HEK293 (cell line): ENCODE results near the gene PDSS2.

Experiments
- CTCF ChIA-PET: fragments of 350-600 bp; formaldehyde crosslinking; extraction: SDS; loops from one replicate; lab custom pipeline; 2021; ENCODE audit warnings: antibody characterized with exemption; lab: Yijun Ruan, JAX
- POLR2A ChIA-PET: fragments of 300-600 bp; formaldehyde crosslinking; extraction: SDS; loops from one replicate; lab custom pipeline; 2020; ENCODE audit warnings: antibody characterized with exemption, inconsistent platforms; lab: Yijun Ruan, JAX
- H3K27ac ChIP-seq: fragments of 200-500 bp; sonication (Bioruptor generic); 2 replicates; pipeline ENCODE4 v1.5.1; 2014; ENCODE audit warnings: low read depth, low read length, control low read depth, inconsistent platforms; ENCODE audit errors: extremely low read depth
- H3K36me3 ChIP-seq, 2 experiments: fragments of 200-500 bp in 1 of 2; sonication (Bioruptor generic) in 1 of 2; 1 replicate in 1 of 2; 2 replicates in 1 of 2; pipeline ENCODE4 v1.5.1; 2014 to 2017; ENCODE audit warnings: inconsistent platforms in 2 of 2, low read length in 2 of 2; ENCODE audit not compliant: control insufficient read depth in 2 of 2, insufficient read depth in 1 of 2
- H3K4me1 ChIP-seq: fragments of 200-500 bp; sonication (Bioruptor generic); 2 replicates; pipeline ENCODE4 v1.5.1; 2014; ENCODE audit warnings: mild to moderate bottlenecking, low read length, inconsistent platforms; ENCODE audit not compliant: control insufficient read depth, insufficient read depth
- H3K4me3 ChIP-seq: 2 replicates; pipeline ENCODE4 v1.5.1; 2011; ENCODE audit warnings: low read depth, mild to moderate bottlenecking, control low read depth, low read length, moderate library complexity
- H3K9me3 ChIP-seq: fragments of 200-500 bp; sonication (Bioruptor generic); 2 replicates; pipeline ENCODE4 v1.5.1; 2014; ENCODE audit warnings: low read depth, low read length, inconsistent platforms; ENCODE audit not compliant: control insufficient read depth, insufficient read depth
- HOXC10 ChIP-seq: sonication (generic); formaldehyde crosslinking; IDR thresholded peaks from 2 replicates; pipeline ENCODE4 v1.8.1; 2023; ENCODE audit warnings: mild to moderate bottlenecking, missing genetic modification reagents
- KLF9 ChIP-seq: fragments of 450-650 bp; formaldehyde crosslinking; IDR thresholded peaks from 2 replicates; pipeline ENCODE4 v1.5.1; 2016; ENCODE audit warnings: missing biosample characterization, missing genetic modification characterization, low read depth
- MYNN ChIP-seq: fragments of 450-650 bp; formaldehyde crosslinking; IDR thresholded peaks from 2 replicates; pipeline ENCODE4 v1.5.1; 2016; ENCODE audit warnings: missing biosample characterization, missing genetic modification characterization, borderline replicate concordance
- TCF7L2 ChIP-seq: IDR thresholded peaks from 2 replicates; pipeline ENCODE4 v1.6.1; 2011; ENCODE audit warnings: low read depth, mild to moderate bottlenecking, inconsistent platforms, low read length, moderate library complexity, borderline replicate concordance
- ZBTB21 ChIP-seq: fragments of 450-650 bp; formaldehyde crosslinking; IDR thresholded peaks from 2 replicates; pipeline ENCODE4 v1.5.1; 2017; ENCODE audit warnings: missing biosample characterization, missing genetic modification characterization
- ZFP3 ChIP-seq: fragments of 450-650 bp; formaldehyde crosslinking; IDR thresholded peaks from 2 replicates; pipeline ENCODE4 v1.5.1; 2016; ENCODE audit warnings: low read depth, missing biosample characterization, missing genetic modification characterization
- ZNF155 ChIP-seq: fragments of 450-650 bp; formaldehyde crosslinking; IDR thresholded peaks from 2 replicates; pipeline ENCODE4 v1.5.1; 2016; ENCODE audit warnings: missing biosample characterization, missing genetic modification characterization
- ZNF266 ChIP-seq: fragments of 450-650 bp; formaldehyde crosslinking; IDR thresholded peaks from 2 replicates; pipeline ENCODE4 v1.5.1; 2016; ENCODE audit warnings: missing biosample characterization, missing genetic modification characterization, low read depth
- ZNF335 ChIP-seq: fragments of 450-650 bp; formaldehyde crosslinking; conservative IDR thresholded peaks from 2 replicates; pipeline ENCODE4 v1.5.1; 2016; ENCODE audit warnings: missing biosample characterization, missing genetic modification characterization
- ZNF354C ChIP-seq: fragments of 450-650 bp; formaldehyde crosslinking; IDR thresholded peaks from 2 replicates; pipeline ENCODE4 v1.5.1; 2016; ENCODE audit warnings: missing biosample characterization, missing genetic modification characterization, low read depth, borderline replicate concordance
- ZNF404 ChIP-seq: fragments of 450-650 bp; formaldehyde crosslinking; IDR thresholded peaks from 2 replicates; pipeline ENCODE4 v1.5.1; 2017; ENCODE audit warnings: missing biosample characterization, missing genetic modification characterization
- ZNF416 ChIP-seq: fragments of 450-650 bp; formaldehyde crosslinking; IDR thresholded peaks from 2 replicates; pipeline ENCODE4 v1.5.1; 2016; ENCODE audit warnings: missing biosample characterization, missing genetic modification characterization
- ZNF510 ChIP-seq: fragments of 450-650 bp; formaldehyde crosslinking; IDR thresholded peaks from 2 replicates; pipeline ENCODE4 v1.5.1; 2018; ENCODE audit warnings: mild to moderate bottlenecking, missing genetic modification characterization, missing biosample characterization; ENCODE audit not compliant: insufficient replicate concordance
- ZNF701 ChIP-seq: fragments of 450-650 bp; formaldehyde crosslinking; IDR thresholded peaks from 2 replicates; pipeline ENCODE4 v1.5.1; 2016; ENCODE audit warnings: missing biosample characterization, missing genetic modification characterization
- ZNF768 ChIP-seq: fragments of 450-650 bp; formaldehyde crosslinking; IDR thresholded peaks from 2 replicates; pipeline ENCODE4 v1.5.1; 2018; ENCODE audit warnings: missing biosample characterization, mild to moderate bottlenecking, missing genetic modification characterization
- ZNF777 ChIP-seq: fragments of 450-650 bp; formaldehyde crosslinking; IDR thresholded peaks from 2 replicates; pipeline ENCODE4 v1.5.1; 2017; ENCODE audit warnings: missing biosample characterization, missing genetic modification characterization, borderline replicate concordance
- ZNF830 ChIP-seq: fragments of 450-650 bp; IDR thresholded peaks from 2 replicates; pipeline ENCODE4 v1.5.0; 2018; ENCODE audit warnings: missing biosample characterization, missing genetic modification characterization, low read depth, mild to moderate bottlenecking, moderate library complexity
- ZNF837 ChIP-seq: fragments of 450-650 bp; formaldehyde crosslinking; IDR thresholded peaks from 2 replicates; pipeline ENCODE4 v1.5.1; 2016; ENCODE audit warnings: missing biosample characterization, missing genetic modification characterization
- TF ChIP-seq, protein P1 (sequence below): sonication (generic); formaldehyde crosslinking; IDR thresholded peaks from 2 replicates; pipeline ENCODE4 v1.8.1; 2022; ENCODE audit warnings: mild to moderate bottlenecking, moderate library complexity, missing genetic modification reagents
- TF ChIP-seq, protein P2 (sequence below): fragments of 450-650 bp; formaldehyde crosslinking; IDR thresholded peaks from 2 replicates; pipeline ENCODE4 v1.5.1; 2016; ENCODE audit warnings: missing biosample characterization, missing genetic modification characterization, borderline replicate concordance
- TF ChIP-seq, protein P3 (sequence below): IDR thresholded peaks from 2 replicates; pipeline ENCODE4 v1.6.1; 2011; ENCODE audit warnings: mild to moderate bottlenecking, low read depth, low read length, borderline replicate concordance
- TF ChIP-seq, protein P4 (sequence below): fragments of 450-650 bp; formaldehyde crosslinking; IDR thresholded peaks from 2 replicates; pipeline ENCODE4 v1.5.1; 2016; ENCODE audit warnings: missing biosample characterization, missing genetic modification characterization

PDSS2 gene

DNA sequence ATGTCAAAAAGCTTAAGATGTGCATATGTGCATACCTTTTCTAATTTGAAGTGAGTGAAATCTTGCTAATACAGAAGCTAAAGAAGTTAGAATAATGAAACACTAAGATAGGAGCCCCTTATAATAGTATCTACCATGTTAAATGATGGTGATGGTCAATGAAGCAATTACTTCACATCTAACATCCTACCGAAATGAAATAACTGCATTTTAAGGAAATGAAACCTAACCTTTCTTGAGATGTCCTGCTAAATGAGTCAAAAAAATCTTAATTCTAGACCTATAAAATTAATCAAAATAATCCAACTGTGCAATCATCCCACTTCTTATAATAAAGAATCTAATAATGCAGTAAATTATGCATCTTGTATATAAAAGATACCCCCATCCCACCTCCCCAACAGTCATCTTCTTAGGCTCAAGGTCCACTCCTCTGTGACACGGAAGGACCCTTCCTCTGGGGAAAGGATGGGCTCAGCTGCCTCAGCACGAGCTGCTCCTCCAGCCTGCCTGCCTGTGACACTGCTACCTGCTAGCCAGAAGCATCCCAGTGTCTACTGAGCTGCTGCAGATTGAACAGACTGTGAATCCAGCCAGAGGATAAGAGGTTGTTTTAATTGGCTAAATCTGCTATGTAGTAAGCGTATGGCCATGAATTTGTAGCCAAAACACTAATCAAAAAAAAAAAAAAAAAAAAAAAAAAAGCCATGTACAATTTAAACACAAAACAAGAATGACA, 214.5 kb downstream of the PDSS2 start:
- CTCF ChIA-PET: no interaction called here

DNA sequence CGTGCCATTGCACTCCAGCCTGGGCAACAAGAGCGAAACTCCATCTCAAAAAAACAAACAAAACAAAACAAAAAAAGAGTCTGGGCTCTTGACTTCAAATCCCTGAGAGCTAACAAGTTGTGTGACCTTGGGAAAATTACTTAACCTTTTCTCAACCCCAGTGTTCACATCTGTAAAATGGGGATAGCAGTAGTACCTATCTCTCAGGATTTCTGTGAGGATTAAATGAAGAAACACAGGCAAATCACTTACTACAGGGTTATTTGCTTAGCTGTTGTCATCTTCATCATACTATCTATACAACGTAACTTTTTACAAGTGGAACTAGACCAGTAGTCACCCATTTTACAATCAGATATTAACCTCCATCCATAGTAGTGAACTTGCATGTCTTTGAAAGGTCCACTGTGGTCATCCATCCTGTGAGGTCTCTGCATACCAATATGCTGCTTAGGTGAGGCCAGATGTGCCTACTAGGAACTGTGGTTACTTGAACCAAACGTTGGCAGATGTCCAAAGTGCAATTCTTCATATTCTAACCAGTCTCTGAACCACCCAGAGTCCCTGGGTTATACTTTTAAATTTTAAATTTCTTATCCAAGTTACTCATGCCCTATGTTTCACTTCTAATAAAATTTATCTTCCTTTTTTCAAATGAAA, 215.2 kb downstream of the PDSS2 start:
- Histone ChIP-seq H3K27ac (no peak overlapping the region), H3K4me1 (peaks cover 20% of the 10 kb centered on the region), H3K36me3 (no peaks in the 10 kb centered on the region)
- ChIA-PET CTCF (no interaction called here), POLR2A (no interaction called here)
- TF ChIP-seq, protein P1, sequence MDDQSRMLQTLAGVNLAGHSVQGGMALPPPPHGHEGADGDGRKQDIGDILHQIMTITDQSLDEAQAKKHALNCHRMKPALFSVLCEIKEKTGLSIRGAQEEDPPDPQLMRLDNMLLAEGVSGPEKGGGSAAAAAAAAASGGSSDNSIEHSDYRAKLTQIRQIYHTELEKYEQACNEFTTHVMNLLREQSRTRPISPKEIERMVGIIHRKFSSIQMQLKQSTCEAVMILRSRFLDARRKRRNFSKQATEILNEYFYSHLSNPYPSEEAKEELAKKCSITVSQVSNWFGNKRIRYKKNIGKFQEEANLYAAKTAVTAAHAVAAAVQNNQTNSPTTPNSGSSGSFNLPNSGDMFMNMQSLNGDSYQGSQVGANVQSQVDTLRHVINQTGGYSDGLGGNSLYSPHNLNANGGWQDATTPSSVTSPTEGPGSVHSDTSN (CRISPR knock-in tag): no peak
- TF ChIP-seq HOXC10 (CRISPR knock-in tag): no peak
- no peak for TF ChIP-seq ZNF354C (tag by site-specific recombination)
- no peak for TF ChIP-seq ZFP3 (tag by site-specific recombination)
- no peak for TF ChIP-seq MYNN
- no peak for TF ChIP-seq ZNF155 (tag by site-specific recombination)
- TF ChIP-seq, protein P2, sequence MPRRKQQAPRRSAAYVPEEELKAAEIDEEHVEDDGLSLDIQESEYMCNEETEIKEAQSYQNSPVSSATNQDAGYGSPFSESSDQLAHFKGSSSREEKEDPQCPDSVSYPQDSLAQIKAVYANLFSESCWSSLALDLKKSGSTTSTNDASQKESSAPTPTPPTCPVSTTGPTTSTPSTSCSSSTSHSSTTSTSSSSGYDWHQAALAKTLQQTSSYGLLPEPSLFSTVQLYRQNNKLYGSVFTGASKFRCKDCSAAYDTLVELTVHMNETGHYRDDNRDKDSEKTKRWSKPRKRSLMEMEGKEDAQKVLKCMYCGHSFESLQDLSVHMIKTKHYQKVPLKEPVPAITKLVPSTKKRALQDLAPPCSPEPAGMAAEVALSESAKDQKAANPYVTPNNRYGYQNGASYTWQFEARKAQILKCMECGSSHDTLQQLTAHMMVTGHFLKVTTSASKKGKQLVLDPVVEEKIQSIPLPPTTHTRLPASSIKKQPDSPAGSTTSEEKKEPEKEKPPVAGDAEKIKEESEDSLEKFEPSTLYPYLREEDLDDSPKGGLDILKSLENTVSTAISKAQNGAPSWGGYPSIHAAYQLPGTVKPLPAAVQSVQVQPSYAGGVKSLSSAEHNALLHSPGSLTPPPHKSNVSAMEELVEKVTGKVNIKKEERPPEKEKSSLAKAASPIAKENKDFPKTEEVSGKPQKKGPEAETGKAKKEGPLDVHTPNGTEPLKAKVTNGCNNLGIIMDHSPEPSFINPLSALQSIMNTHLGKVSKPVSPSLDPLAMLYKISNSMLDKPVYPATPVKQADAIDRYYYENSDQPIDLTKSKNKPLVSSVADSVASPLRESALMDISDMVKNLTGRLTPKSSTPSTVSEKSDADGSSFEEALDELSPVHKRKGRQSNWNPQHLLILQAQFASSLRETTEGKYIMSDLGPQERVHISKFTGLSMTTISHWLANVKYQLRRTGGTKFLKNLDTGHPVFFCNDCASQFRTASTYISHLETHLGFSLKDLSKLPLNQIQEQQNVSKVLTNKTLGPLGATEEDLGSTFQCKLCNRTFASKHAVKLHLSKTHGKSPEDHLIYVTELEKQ: no peak
- no peak for TF ChIP-seq ZBTB21
- TF ChIP-seq ZNF768 (tag by site-specific recombination): no peak
- TF ChIP-seq ZNF510 (tag by site-specific recombination): no peak
- TF ChIP-seq ZNF777: no peak
- TF ChIP-seq, all 188 proteins: peak for 0
- H3K4me3 ChIP-seq: no peak overlapping the region
- no peaks in the 10 kb centered on the region for H3K9me3 ChIP-seq

More for the DNA sequence above, 214.5 kb downstream of the PDSS2 start:
- TF ChIP-seq ZNF335 (tag by site-specific recombination) (0 out of 2 replicates have a peak, but pooled peaks have one; percentile 14), KLF9 (tag by site-specific recombination) (no peak)
- TF ChIP-seq, protein P3, sequence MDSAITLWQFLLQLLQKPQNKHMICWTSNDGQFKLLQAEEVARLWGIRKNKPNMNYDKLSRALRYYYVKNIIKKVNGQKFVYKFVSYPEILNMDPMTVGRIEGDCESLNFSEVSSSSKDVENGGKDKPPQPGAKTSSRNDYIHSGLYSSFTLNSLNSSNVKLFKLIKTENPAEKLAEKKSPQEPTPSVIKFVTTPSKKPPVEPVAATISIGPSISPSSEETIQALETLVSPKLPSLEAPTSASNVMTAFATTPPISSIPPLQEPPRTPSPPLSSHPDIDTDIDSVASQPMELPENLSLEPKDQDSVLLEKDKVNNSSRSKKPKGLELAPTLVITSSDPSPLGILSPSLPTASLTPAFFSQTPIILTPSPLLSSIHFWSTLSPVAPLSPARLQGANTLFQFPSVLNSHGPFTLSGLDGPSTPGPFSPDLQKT: no peak
- TF ChIP-seq, all 188 proteins: peak for 1
- no peak overlapping the region for H3K4me3 ChIP-seq
- H3K4me1 ChIP-seq: peaks cover 20% of the 10 kb centered on the region
- H3K27ac ChIP-seq: no peak overlapping the region
- POLR2A ChIA-PET: no interaction called here
- H3K36me3 ChIP-seq: no peaks in the 10 kb centered on the region
- H3K9me3 ChIP-seq: no peaks in the 10 kb centered on the region

DNA sequence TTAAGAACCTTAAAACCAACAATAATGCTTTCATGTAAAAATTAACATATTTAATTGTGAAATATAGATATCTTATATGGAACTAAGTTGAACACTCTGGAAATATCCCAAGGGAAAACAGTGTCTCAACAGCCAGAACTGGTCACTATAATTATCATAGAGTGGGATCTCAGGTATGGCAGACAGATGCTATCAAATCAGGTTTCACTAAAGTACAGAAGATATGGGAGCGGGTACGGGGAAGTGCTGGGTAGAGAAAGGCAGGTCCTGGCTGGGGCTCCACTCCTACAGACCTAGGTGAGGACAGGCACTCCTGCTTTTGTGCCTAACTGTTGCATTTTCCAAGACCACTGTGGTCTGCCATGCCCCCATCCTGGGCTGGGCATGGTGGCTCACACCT, 215.9 kb downstream of the PDSS2 start:
- no peak overlapping the region for H3K4me3 ChIP-seq
- CTCF ChIA-PET: no interaction called here
- H3K9me3 ChIP-seq: no peaks in the 10 kb centered on the region
- H3K36me3 ChIP-seq: no peaks in the 10 kb centered on the region
- POLR2A ChIA-PET: no interaction called here
- no peak overlapping the region for H3K27ac ChIP-seq
- H3K4me1 ChIP-seq: peaks cover 20% of the 10 kb centered on the region
- no peak for TF ChIP-seq ZNF837 (tag by site-specific recombination)
- TF ChIP-seq TCF7L2: no peak
- no peak for TF ChIP-seq ZNF404 (tag by site-specific recombination)
- TF ChIP-seq, protein P4, sequence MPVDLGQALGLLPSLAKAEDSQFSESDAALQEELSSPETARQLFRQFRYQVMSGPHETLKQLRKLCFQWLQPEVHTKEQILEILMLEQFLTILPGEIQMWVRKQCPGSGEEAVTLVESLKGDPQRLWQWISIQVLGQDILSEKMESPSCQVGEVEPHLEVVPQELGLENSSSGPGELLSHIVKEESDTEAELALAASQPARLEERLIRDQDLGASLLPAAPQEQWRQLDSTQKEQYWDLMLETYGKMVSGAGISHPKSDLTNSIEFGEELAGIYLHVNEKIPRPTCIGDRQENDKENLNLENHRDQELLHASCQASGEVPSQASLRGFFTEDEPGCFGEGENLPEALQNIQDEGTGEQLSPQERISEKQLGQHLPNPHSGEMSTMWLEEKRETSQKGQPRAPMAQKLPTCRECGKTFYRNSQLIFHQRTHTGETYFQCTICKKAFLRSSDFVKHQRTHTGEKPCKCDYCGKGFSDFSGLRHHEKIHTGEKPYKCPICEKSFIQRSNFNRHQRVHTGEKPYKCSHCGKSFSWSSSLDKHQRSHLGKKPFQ (tag by site-specific recombination): no peak
- no peak for TF ChIP-seq ZNF416 (tag by site-specific recombination)
- no peak for TF ChIP-seq ZNF830 (tag by site-specific recombination)
- no peak for TF ChIP-seq ZNF266 (tag by site-specific recombination)
- no peak for TF ChIP-seq ZNF701 (tag by site-specific recombination)
